ENCODE data around the gene PLXNB1. TPM values are rescaled to one million over a fixed set of nuclear protein-coding genes. Genes with fewer than 3 reads are reported as not detected.
A peak's percentile ranks its signal among the peaks of the same experiment; 100 is the strongest.

PLXNB1 gene
- total and polyA plus RNA-seq, 2 of the 13 experiments (the other 11 are each of a cell fraction or from before 2014, with no cell fraction given) = 86.0 to 143 TPM

DNA sequence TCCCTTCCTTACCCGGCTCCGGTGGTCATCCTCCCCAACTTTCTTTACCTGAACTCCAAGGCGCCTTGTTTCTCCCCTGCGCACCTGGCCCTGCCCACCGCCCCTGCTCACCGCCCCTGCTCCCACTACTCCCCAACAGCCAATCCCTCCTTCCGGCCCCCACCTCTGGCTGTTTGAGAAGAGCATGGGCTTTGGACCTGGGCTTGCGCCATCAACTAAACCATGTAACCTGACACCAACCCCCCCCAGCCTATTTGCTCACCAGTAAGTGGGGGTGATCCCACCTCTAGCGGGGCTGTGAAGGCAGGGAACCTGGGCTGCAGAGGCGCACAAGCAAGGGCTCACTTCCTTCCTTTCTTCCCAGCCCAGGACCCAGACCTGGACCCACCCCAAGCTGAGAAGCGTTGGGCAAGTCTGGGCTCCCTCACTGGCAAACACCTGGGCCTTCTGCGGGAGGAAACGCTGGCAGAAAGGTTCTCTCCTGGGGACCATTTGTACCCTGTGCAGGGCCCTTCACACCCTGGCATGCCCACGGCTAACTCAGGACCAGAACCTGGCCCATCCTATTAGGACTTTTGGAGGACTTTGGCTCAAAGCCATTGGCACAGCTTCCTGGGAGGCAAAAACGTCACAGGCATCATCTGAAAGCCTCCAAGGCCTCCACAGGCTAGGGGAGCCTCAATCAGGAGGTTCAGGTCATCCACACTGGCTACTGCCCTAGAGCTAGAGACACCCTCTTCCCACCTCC lies at the start of gene PLXNB1 (continued):
- TF ChIP-seq CENPT (CRISPR knock-in tag; IDR thresholded peaks at IDR 0.05; ENCODE audit: low read depth) (no peak), FOXM1 (CRISPR knock-in tag; IDR thresholded peaks at IDR 0.05) (no peak), FOXK2 (IDR thresholded peaks at IDR 0.05) (peak; percentile 63; the same call in 1 of the 2 replicates), ZFP90 (CRISPR knock-in tag; IDR thresholded peaks at IDR 0.05; ENCODE audit: borderline replicate concordance) (peak; percentile 96; the same call in 1 of the 2 replicates), NFE2L2 (IDR thresholded peaks at IDR 0.05; ENCODE audit: low read length) (no peak), DR1 (CRISPR knock-in tag; IDR thresholded peaks at IDR 0.05) (peak; percentile 61; the same call in 1 of the 2 replicates), NFYB (CRISPR knock-in tag; IDR thresholded peaks at IDR 0.05) (peak; percentile 47), SRSF1 (optimal IDR thresholded peaks at IDR 0.05; ENCODE audit: low read depth, low read length) (peak; percentile 90), HHEX (CRISPR knock-in tag; IDR thresholded peaks at IDR 0.05) (peak; percentile 58; the same call in 1 of the 2 replicates), ZNF501 (CRISPR knock-in tag; IDR thresholded peaks at IDR 0.05) (peak; percentile 60), CC2D1A (CRISPR knock-in tag; IDR thresholded peaks at IDR 0.05) (no peak), ZNF557 (CRISPR knock-in tag; IDR thresholded peaks at IDR 0.05) (0 out of 2 replicates have a peak, but pooled peaks have one; percentile 67), JUND (CRISPR knock-in tag; IDR thresholded peaks at IDR 0.05) (peak; percentile 72), IKZF1 (IDR thresholded peaks at IDR 0.05) (no peak), MIER3 (CRISPR knock-in tag; IDR thresholded peaks at IDR 0.05; ENCODE audit: borderline replicate concordance) (peak; percentile 92; the same call in 1 of the 2 replicates), ZNF841 (CRISPR knock-in tag; IDR thresholded peaks at IDR 0.05; ENCODE audit: borderline replicate concordance) (0 out of 2 replicates have a peak, but pooled peaks have one; percentile 81), POGZ (CRISPR knock-in tag; IDR thresholded peaks at IDR 0.05) (peak; percentile 85)
- TF ChIP-seq, protein P1, sequence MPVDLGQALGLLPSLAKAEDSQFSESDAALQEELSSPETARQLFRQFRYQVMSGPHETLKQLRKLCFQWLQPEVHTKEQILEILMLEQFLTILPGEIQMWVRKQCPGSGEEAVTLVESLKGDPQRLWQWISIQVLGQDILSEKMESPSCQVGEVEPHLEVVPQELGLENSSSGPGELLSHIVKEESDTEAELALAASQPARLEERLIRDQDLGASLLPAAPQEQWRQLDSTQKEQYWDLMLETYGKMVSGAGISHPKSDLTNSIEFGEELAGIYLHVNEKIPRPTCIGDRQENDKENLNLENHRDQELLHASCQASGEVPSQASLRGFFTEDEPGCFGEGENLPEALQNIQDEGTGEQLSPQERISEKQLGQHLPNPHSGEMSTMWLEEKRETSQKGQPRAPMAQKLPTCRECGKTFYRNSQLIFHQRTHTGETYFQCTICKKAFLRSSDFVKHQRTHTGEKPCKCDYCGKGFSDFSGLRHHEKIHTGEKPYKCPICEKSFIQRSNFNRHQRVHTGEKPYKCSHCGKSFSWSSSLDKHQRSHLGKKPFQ (CRISPR knock-in tag; IDR thresholded peaks at IDR 0.05; ENCODE audit: insufficient replicate concordance) = peak; percentile 99
- TF ChIP-seq, protein P2, sequence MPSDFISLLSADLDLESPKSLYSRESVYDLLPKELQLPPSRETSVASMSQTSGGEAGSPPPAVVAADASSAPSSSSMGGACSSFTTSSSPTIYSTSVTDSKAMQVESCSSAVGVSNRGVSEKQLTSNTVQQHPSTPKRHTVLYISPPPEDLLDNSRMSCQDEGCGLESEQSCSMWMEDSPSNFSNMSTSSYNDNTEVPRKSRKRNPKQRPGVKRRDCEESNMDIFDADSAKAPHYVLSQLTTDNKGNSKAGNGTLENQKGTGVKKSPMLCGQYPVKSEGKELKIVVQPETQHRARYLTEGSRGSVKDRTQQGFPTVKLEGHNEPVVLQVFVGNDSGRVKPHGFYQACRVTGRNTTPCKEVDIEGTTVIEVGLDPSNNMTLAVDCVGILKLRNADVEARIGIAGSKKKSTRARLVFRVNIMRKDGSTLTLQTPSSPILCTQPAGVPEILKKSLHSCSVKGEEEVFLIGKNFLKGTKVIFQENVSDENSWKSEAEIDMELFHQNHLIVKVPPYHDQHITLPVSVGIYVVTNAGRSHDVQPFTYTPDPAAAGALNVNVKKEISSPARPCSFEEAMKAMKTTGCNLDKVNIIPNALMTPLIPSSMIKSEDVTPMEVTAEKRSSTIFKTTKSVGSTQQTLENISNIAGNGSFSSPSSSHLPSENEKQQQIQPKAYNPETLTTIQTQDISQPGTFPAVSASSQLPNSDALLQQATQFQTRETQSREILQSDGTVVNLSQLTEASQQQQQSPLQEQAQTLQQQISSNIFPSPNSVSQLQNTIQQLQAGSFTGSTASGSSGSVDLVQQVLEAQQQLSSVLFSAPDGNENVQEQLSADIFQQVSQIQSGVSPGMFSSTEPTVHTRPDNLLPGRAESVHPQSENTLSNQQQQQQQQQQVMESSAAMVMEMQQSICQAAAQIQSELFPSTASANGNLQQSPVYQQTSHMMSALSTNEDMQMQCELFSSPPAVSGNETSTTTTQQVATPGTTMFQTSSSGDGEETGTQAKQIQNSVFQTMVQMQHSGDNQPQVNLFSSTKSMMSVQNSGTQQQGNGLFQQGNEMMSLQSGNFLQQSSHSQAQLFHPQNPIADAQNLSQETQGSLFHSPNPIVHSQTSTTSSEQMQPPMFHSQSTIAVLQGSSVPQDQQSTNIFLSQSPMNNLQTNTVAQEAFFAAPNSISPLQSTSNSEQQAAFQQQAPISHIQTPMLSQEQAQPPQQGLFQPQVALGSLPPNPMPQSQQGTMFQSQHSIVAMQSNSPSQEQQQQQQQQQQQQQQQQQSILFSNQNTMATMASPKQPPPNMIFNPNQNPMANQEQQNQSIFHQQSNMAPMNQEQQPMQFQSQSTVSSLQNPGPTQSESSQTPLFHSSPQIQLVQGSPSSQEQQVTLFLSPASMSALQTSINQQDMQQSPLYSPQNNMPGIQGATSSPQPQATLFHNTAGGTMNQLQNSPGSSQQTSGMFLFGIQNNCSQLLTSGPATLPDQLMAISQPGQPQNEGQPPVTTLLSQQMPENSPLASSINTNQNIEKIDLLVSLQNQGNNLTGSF (CRISPR knock-in tag; IDR thresholded peaks at IDR 0.05) = no peak
- TF ChIP-seq, protein P3, sequence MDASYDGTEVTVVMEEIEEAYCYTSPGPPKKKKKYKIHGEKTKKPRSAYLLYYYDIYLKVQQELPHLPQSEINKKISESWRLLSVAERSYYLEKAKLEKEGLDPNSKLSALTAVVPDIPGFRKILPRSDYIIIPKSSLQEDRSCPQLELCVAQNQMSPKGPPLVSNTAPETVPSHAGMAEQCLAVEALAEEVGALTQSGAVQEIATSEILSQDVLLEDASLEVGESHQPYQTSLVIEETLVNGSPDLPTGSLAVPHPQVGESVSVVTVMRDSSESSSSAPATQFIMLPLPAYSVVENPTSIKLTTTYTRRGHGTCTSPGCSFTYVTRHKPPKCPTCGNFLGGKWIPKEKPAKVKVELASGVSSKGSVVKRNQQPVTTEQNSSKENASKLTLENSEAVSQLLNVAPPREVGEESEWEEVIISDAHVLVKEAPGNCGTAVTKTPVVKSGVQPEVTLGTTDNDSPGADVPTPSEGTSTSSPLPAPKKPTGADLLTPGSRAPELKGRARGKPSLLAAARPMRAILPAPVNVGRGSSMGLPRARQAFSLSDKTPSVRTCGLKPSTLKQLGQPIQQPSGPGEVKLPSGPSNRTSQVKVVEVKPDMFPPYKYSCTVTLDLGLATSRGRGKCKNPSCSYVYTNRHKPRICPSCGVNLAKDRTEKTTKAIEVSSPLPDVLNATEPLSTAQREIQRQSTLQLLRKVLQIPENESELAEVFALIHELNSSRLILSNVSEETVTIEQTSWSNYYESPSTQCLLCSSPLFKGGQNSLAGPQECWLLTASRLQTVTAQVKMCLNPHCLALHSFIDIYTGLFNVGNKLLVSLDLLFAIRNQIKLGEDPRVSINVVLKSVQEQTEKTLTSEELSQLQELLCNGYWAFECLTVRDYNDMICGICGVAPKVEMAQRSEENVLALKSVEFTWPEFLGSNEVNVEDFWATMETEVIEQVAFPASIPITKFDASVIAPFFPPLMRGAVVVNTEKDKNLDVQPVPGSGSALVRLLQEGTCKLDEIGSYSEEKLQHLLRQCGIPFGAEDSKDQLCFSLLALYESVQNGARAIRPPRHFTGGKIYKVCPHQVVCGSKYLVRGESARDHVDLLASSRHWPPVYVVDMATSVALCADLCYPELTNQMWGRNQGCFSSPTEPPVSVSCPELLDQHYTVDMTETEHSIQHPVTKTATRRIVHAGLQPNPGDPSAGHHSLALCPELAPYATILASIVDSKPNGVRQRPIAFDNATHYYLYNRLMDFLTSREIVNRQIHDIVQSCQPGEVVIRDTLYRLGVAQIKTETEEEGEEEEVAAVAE (CRISPR knock-in tag; IDR thresholded peaks at IDR 0.05; ENCODE audit: borderline replicate concordance) = no peak

All from HepG2 (cell line).